H1 (cell line): Measurements from ENCODE around the gene ZBTB20. TPM values are rescaled to one million over a fixed set of nuclear protein-coding genes. Genes with fewer than 3 reads are reported as not detected.

Experiments
- CBX5 ChIP-seq: fragments of 300-800, 300-1000 bp; sonication (generic); IDR thresholded peaks from 2 replicates; pipeline ENCODE4 v1.7.1; 2016; ENCODE audit warnings: antibody characterized with exemption, low read length, low read depth
- GABPA ChIP-seq: IDR thresholded peaks from 2 replicates; pipeline ENCODE4 v1.6.1; 2011; ENCODE audit warnings: mild to moderate bottlenecking, low read length, moderate library complexity, borderline replicate concordance; ENCODE audit not compliant: insufficient read depth
- polyA plus RNA-seq, 7 experiments: library from polyadenylated mRNA; depleted of rRNA in 3 of 7; stranded (reverse) in 5 of 7; unstranded in 2 of 7; fragments of >200 nt in 5 of 7; fragments of 200-250 nt in 2 of 7; gene quantifications; 1 replicate in 5 of 7; 2 replicates in 1 of 7; 4 replicates in 1 of 7; pipeline versions ENCODE4 v1.2.1 to v1.2.3, GENCODE V29; 2011 to 2013; ENCODE audit warnings: missing spikeins in 2 of 7, mixed read lengths in 2 of 7
- total RNA-seq: library from RNA; stranded (reverse); fragmentation: NEBNext Ultra II Directional; extraction: Animal tissue kit (Norgen Biotek cat#: 25700); gene quantifications from 2 replicates; pipeline ENCODE4 v1.2.1, GENCODE V29; 2021
- TF ChIP-seq, protein P1 (sequence below), 3 experiments: IDR thresholded peaks; 1 replicate in 2 of 3; 2 replicates in 1 of 3; pipeline versions ENCODE4 v1.5.1 to v1.6.1; 2011; ENCODE audit warnings: low read length in 3 of 3, mild to moderate bottlenecking in 3 of 3, inconsistent platforms in 2 of 3, low read depth in 1 of 3, moderate library complexity in 1 of 3; ENCODE audit not compliant: insufficient read depth in 1 of 3; ENCODE audit errors: control extremely low read depth in 1 of 3

The ZBTB20 gene
- total and polyA plus RNA-seq, 2 of the 8 experiments (the other 6 are each of a cell fraction or from before 2014, with no cell fraction given), result 0.35 to 1.3 TPM

DNA sequence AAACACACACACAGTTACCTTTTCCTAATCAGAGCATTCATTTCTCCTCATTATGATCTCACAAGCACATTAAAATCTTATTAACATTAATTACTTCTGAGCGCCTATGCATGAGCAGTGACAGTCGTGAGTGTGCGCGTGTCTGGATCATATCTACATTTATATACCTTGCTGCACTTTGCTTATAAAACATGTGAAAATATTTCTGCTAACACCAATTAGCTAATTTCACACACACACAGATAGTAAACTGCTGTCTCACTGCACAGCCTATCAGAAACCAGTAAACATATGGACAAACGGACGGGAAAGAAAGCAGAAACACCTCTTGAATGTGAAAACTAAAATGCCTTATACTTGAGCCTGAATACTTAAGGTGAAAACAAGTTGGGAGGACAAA is 64.8 kb downstream of the ZBTB20 start (continued):
- TF ChIP-seq, protein P1, sequence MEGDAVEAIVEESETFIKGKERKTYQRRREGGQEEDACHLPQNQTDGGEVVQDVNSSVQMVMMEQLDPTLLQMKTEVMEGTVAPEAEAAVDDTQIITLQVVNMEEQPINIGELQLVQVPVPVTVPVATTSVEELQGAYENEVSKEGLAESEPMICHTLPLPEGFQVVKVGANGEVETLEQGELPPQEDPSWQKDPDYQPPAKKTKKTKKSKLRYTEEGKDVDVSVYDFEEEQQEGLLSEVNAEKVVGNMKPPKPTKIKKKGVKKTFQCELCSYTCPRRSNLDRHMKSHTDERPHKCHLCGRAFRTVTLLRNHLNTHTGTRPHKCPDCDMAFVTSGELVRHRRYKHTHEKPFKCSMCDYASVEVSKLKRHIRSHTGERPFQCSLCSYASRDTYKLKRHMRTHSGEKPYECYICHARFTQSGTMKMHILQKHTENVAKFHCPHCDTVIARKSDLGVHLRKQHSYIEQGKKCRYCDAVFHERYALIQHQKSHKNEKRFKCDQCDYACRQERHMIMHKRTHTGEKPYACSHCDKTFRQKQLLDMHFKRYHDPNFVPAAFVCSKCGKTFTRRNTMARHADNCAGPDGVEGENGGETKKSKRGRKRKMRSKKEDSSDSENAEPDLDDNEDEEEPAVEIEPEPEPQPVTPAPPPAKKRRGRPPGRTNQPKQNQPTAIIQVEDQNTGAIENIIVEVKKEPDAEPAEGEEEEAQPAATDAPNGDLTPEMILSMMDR (IDR thresholded peaks at IDR 0.05; ENCODE audit: control extremely low read depth in 1 of 3, insufficient read depth in 1 of 3, low read depth in 1 of 3, low read length in 3 of 3), result no peak
- TF ChIP-seq CBX5 (no peak), GABPA (no peak)
